Measurements from ENCODE around the gene SIPA1L3. TPM values are rescaled to one million over a fixed set of nuclear protein-coding genes. Genes with fewer than 3 reads are reported as not detected.

Gene SIPA1L3
- total and polyA plus RNA-seq, 9 of the 15 experiments (the other 6 are each of a cell fraction or from before 2014, with no cell fraction given) = 0.01 to 6.1 (median 2.5) TPM

DNA sequence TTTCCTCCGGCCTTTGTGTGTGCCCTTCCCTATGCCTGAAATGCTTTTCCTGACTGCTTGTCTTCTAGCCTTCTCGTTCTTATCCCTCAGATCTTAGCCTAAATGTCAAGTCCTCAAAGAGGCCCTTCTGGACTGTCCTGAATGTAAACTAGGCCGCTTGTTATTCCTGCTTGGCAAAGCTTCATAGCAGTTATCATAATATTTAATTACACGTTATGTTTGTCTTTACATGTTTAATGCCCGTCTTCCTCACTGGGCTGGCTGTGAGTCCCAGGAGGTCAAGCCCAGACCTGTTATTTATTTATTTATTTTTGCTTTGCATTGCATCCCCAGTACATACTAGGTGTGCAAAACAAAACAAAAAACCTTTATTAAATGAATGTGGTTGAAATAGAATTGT is 62.7 kb downstream of the SIPA1L3 start:
- H3K9me1 ChIP-seq (ENCODE audit: control insufficient read depth, insufficient read depth, low read length) = no peaks in the 10 kb centered on the region
- no peak overlapping the region for H3K4me3 ChIP-seq
- H4K20me1 ChIP-seq (replicated peaks; ENCODE audit: control insufficient read depth, insufficient read depth, low read length) = 0 out of 2 replicates have a peak, but pooled peaks cover 5% of the 10 kb centered on the region
- ChIA-PET POLR2A (interaction anchor here (0.6 kb wide), 1 partner anchor 89 kb away, joined by 3 read pairs; no protein-coding TSS in a partner anchor), CTCF (ENCODE audit: low intra/inter-chr PET ratio) (no interaction called here)
- H3K27ac ChIP-seq (ENCODE audit: extremely low read depth, low read depth, low read length) = no peak overlapping the region
- peaks cover 4 to 15% of the 10 kb centered on the region in 2 experiments; a peak in 3 of 5 replicates for H3K27me3 ChIP-seq (ENCODE audit: control insufficient read depth in 2 of 2, insufficient read depth in 2 of 2, low read length in 2 of 2)
- no peak overlapping the region for H3K9ac ChIP-seq (ENCODE audit: insufficient read depth in 1 of 2, low read depth in 2 of 2, low read length in 2 of 2)
- in situ Hi-C loops (cut with MboI) = no loop called here
- no TSS peak for BruUV-seq (replicated peaks)
- DNase-seq (ENCODE audit: extremely low read depth in 1 of 4, low spot score in 3 of 4) = no peak
- H2AFZ ChIP-seq (ENCODE audit: low read depth, low read length) = no peak overlapping the region
- WGBS (ENCODE audit: insufficient coverage, low coverage, missing lambda C conversion rate) = 9% methylated on average over 5 of the region's 5 CpGs
- no peak for TF ChIP-seq PHB (CRISPR knock-in tag; IDR thresholded peaks at IDR 0.05)
- no peak for TF ChIP-seq KLF1 (tag; IDR thresholded peaks at IDR 0.05)
- no peak for TF ChIP-seq HIVEP1 (CRISPR knock-in tag; IDR thresholded peaks at IDR 0.05)
- TF ChIP-seq NCOA6 (IDR thresholded peaks at IDR 0.05) = no peak
- TF ChIP-seq, protein P1, sequence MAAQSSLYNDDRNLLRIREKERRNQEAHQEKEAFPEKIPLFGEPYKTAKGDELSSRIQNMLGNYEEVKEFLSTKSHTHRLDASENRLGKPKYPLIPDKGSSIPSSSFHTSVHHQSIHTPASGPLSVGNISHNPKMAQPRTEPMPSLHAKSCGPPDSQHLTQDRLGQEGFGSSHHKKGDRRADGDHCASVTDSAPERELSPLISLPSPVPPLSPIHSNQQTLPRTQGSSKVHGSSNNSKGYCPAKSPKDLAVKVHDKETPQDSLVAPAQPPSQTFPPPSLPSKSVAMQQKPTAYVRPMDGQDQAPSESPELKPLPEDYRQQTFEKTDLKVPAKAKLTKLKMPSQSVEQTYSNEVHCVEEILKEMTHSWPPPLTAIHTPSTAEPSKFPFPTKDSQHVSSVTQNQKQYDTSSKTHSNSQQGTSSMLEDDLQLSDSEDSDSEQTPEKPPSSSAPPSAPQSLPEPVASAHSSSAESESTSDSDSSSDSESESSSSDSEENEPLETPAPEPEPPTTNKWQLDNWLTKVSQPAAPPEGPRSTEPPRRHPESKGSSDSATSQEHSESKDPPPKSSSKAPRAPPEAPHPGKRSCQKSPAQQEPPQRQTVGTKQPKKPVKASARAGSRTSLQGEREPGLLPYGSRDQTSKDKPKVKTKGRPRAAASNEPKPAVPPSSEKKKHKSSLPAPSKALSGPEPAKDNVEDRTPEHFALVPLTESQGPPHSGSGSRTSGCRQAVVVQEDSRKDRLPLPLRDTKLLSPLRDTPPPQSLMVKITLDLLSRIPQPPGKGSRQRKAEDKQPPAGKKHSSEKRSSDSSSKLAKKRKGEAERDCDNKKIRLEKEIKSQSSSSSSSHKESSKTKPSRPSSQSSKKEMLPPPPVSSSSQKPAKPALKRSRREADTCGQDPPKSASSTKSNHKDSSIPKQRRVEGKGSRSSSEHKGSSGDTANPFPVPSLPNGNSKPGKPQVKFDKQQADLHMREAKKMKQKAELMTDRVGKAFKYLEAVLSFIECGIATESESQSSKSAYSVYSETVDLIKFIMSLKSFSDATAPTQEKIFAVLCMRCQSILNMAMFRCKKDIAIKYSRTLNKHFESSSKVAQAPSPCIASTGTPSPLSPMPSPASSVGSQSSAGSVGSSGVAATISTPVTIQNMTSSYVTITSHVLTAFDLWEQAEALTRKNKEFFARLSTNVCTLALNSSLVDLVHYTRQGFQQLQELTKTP (IDR thresholded peaks at IDR 0.05; ENCODE audit: low read depth in 1 of 2, partially characterized antibody in 2 of 2) = no peak
- TF ChIP-seq, protein P2, sequence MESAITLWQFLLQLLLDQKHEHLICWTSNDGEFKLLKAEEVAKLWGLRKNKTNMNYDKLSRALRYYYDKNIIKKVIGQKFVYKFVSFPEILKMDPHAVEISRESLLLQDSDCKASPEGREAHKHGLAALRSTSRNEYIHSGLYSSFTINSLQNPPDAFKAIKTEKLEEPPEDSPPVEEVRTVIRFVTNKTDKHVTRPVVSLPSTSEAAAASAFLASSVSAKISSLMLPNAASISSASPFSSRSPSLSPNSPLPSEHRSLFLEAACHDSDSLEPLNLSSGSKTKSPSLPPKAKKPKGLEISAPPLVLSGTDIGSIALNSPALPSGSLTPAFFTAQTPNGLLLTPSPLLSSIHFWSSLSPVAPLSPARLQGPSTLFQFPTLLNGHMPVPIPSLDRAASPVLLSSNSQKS (CRISPR knock-in tag; IDR thresholded peaks at IDR 0.05) = no peak
- TF ChIP-seq, protein P3, sequence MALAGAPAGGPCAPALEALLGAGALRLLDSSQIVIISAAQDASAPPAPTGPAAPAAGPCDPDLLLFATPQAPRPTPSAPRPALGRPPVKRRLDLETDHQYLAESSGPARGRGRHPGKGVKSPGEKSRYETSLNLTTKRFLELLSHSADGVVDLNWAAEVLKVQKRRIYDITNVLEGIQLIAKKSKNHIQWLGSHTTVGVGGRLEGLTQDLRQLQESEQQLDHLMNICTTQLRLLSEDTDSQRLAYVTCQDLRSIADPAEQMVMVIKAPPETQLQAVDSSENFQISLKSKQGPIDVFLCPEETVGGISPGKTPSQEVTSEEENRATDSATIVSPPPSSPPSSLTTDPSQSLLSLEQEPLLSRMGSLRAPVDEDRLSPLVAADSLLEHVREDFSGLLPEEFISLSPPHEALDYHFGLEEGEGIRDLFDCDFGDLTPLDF (CRISPR knock-in tag; IDR thresholded peaks at IDR 0.05) = no peak
- TF ChIP-seq ZNF175 (CRISPR knock-in tag; IDR thresholded peaks at IDR 0.05; ENCODE audit: low read depth) = no peak
- TF ChIP-seq MED1 (CRISPR knock-in tag; IDR thresholded peaks at IDR 0.05; ENCODE audit: borderline replicate concordance) = no peak
- TF ChIP-seq IRF2 (CRISPR knock-in tag; IDR thresholded peaks at IDR 0.05) = no peak
- TF ChIP-seq POLR3A (IDR thresholded peaks at IDR 0.05; ENCODE audit: borderline replicate concordance, extremely low read depth, insufficient read depth, insufficient read length) = no peak
- no peak for TF ChIP-seq NR1H2 (CRISPR knock-in tag; IDR thresholded peaks at IDR 0.05)
- no peak for FAIRE-seq
- intact Hi-C loops (cut with micrococcal nuclease) = no loop called here
- no peaks in the 10 kb centered on the region for H3K36me3 ChIP-seq (ENCODE audit: control insufficient read depth, insufficient read depth, low read length)
- no peak overlapping the region for H3K4me2 ChIP-seq (ENCODE audit: insufficient read depth, low read length)
- no peaks in the 10 kb centered on the region for H3K79me2 ChIP-seq (ENCODE audit: control insufficient read depth, insufficient read depth, low read length)
- ATAC-seq = no peak
- H3K9me3 ChIP-seq (replicated peaks; ENCODE audit: control insufficient read depth, insufficient read depth, low read depth, low read length) = no peaks in the 10 kb centered on the region
- H3K4me1 ChIP-seq (replicated peaks in 1 of 2; ENCODE audit: control insufficient read depth in 2 of 2, insufficient read depth in 2 of 2, low read length in 2 of 2) = no peaks in the 10 kb centered on the region; a peak in 1 of 5 replicates

Data from K562 (cell line).